Neural cell (in vitro differentiated cells): ENCODE measurements around the gene XKR3. TPM values are rescaled to one million over a fixed set of nuclear protein-coding genes. Genes with fewer than 3 reads are reported as not detected.

Experiments used
- H2AFZ ChIP-seq: fragments of 200-600, 300-800 bp; sonication (generic), shearing (Covaris generic); 2 replicates; pipeline ENCODE4 v1.6.0; 2014; ENCODE audit warnings: low read depth, mild to moderate bottlenecking, antibody characterized with exemption, low read length, moderate library complexity
- H3F3A ChIP-seq: fragments of 200-600 bp; shearing (Covaris generic); 2 replicates; pipeline ENCODE4 v1.6.1; 2016; ENCODE audit warnings: mild to moderate bottlenecking, moderate library complexity, mixed read lengths, antibody characterized with exemption, low read length; ENCODE audit not compliant: insufficient read depth, poor library complexity, severe bottlenecking
- H3K27ac ChIP-seq: fragments of 200-600, 300-800 bp; sonication (generic), shearing (Covaris generic); 2 replicates; pipeline ENCODE4 v1.5.1; 2014; ENCODE audit warnings: mild to moderate bottlenecking, low read length, moderate library complexity
- H3K27me3 ChIP-seq: fragments of 300-800, 200-600 bp; sonication (generic), shearing (Covaris generic); 2 replicates; pipeline ENCODE4 v1.6.0; 2014; ENCODE audit warnings: mild to moderate bottlenecking, low read depth, low read length, moderate library complexity; ENCODE audit not compliant: insufficient read depth
- H3K36me3 ChIP-seq: fragments of 300-800, 200-600 bp; sonication (generic), shearing (Covaris generic); 2 replicates; pipeline ENCODE4 v1.5.1; 2014; ENCODE audit warnings: mild to moderate bottlenecking, antibody characterized with exemption, low read length, moderate library complexity; ENCODE audit not compliant: insufficient read depth
- H3K4me2 ChIP-seq: fragments of 300-800, 200-600 bp; sonication (generic), shearing (Covaris generic); 2 replicates; pipeline ENCODE4 v1.6.0; 2014; ENCODE audit warnings: mild to moderate bottlenecking, low read length
- H3K4me3 ChIP-seq: fragments of 300-800, 200-600 bp; sonication (generic), shearing (Covaris generic); 2 replicates; pipeline ENCODE4 v1.5.1; 2014; ENCODE audit warnings: mild to moderate bottlenecking, low read length, moderate library complexity
- H3K79me2 ChIP-seq: fragments of 200-600 bp; shearing (Covaris generic); replicated peaks from 2 replicates; pipeline ENCODE4 v1.6.0; 2014; ENCODE audit warnings: mild to moderate bottlenecking, low read length, moderate library complexity; ENCODE audit not compliant: insufficient read depth
- H3K9ac ChIP-seq: fragments of 300-800, 200-600 bp; sonication (generic), shearing (Covaris generic); 2 replicates; pipeline ENCODE4 v1.6.1; 2016; ENCODE audit warnings: mild to moderate bottlenecking, low read length, mixed read lengths
- H3K9me2 ChIP-seq: fragments of 200-600 bp; shearing (Covaris generic); 2 replicates; pipeline ENCODE4 v1.6.1; 2016; ENCODE audit warnings: mild to moderate bottlenecking, low read length, mixed read lengths; ENCODE audit not compliant: insufficient read depth
- H3K9me3 ChIP-seq: fragments of 200-600, 300-800 bp; sonication (generic), shearing (Covaris generic); 2 replicates; pipeline ENCODE4 v1.6.1; 2016; ENCODE audit warnings: mild to moderate bottlenecking, mixed run types, low read length, moderate library complexity, mixed read lengths
- H4K20me1 ChIP-seq: fragments of 200-600 bp; shearing (Covaris generic); 2 replicates; pipeline ENCODE4 v1.6.1; 2016; ENCODE audit warnings: mild to moderate bottlenecking, mixed run types; ENCODE audit not compliant: insufficient read depth
- EP300 ChIP-seq: fragments of 450-650 bp; conservative IDR thresholded peaks from 2 replicates; pipeline ENCODE4 v1.6.1; 2014; ENCODE audit warnings: antibody characterized with exemption, mild to moderate bottlenecking, moderate library complexity; ENCODE audit not compliant: poor library complexity, severe bottlenecking
- EZH2 ChIP-seq: fragments of 200-600, 300-800 bp; shearing (Covaris generic), sonication (generic); IDR thresholded peaks from 2 replicates; pipeline ENCODE4 v1.6.1; 2014; ENCODE audit warnings: antibody characterized with exemption, low read length, borderline replicate concordance, mild to moderate bottlenecking; ENCODE audit not compliant: insufficient read depth, poor library complexity, severe bottlenecking
- MXI1 ChIP-seq: fragments of 450-650 bp; conservative IDR thresholded peaks from 2 replicates; pipeline ENCODE4 v1.6.1; 2014; ENCODE audit warnings: antibody characterized with exemption, mild to moderate bottlenecking; ENCODE audit not compliant: poor library complexity, severe bottlenecking
- POLR2AphosphoS5 ChIP-seq: IDR thresholded peaks from 2 replicates; pipeline ENCODE4 v1.6.1; 2012
- RAD21 ChIP-seq: fragments of 450-650 bp; conservative IDR thresholded peaks from 2 replicates; pipeline ENCODE4 v1.6.1; 2014; ENCODE audit warnings: antibody characterized with exemption, mild to moderate bottlenecking, moderate library complexity
- SMC3 ChIP-seq: fragments of 450-650 bp; conservative IDR thresholded peaks from 2 replicates; pipeline ENCODE4 v1.6.1; 2014; ENCODE audit warnings: antibody characterized with exemption, mild to moderate bottlenecking, moderate library complexity; ENCODE audit not compliant: poor library complexity
- TAF1 ChIP-seq: IDR thresholded peaks from 2 replicates; pipeline ENCODE4 v1.6.1; 2012; ENCODE audit warnings: low read depth
- polyA plus RNA-seq: library from polyadenylated mRNA; depleted of rRNA; stranded (reverse); fragments of >200 nt; gene quantifications from 2 replicates; pipeline ENCODE4 v1.2.3, GENCODE V29; 2014
- TF ChIP-seq, protein P1 (sequence below): IDR thresholded peaks from 2 replicates; pipeline ENCODE4 v1.6.1; 2012; ENCODE audit warnings: borderline replicate concordance
- TF ChIP-seq, protein P2 (sequence below): fragments of 450-650 bp; IDR thresholded peaks from 2 replicates; pipeline ENCODE4 v1.5.1; 2014; ENCODE audit warnings: antibody characterized with exemption, mild to moderate bottlenecking, moderate library complexity; ENCODE audit not compliant: poor library complexity, severe bottlenecking

XKR3 gene
- polyA plus RNA-seq, 1 donor from 2014 or later = not detected

DNA sequence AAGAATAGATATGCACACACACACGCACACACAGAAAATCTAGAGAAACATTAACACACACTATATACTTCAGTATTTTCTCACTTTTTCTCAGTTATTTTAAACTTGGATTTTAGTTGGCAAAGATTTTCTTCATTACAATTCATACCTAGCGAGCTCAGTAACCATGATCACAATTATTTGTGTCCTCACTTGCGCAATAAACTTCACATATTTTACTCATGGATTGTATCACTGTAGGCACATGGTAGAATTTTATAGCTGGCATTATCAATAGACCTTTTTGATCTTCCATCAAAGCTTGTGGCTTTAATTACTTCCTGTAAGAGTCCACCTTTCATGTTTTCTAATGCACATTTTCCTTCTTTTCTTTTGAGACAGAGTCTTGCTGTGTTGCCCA, 4.8 kb upstream of the XKR3 start (continued):
- TF ChIP-seq POLR2AphosphoS5 = no peak
- TF ChIP-seq SMC3 = no peak
- no peak for TF ChIP-seq TAF1

DNA sequence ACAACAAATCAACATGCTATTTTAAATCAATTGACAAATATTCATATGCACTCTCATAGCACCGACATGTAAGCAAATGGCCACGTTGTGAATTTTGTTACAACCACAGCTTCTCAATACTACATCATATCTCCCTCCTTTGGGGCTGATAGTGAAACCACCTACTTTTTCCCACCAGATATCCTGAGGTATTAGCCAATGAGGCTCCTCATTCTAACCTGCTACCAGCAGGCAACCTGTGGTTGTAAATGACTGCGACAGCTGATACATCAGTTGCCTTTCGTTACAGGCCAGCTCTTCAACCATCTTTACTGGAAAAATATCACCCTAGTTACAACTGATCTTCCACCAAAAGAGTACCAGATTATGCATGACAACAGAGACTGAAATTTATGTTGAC, 3.7 kb upstream of the XKR3 start:
- no peak overlapping the region for H3K27ac ChIP-seq
- H3K9me2 ChIP-seq = no peaks in the 10 kb centered on the region
- no peak for TF ChIP-seq EP300
- no peaks in the 10 kb centered on the region for H4K20me1 ChIP-seq
- H3K9ac ChIP-seq = no peak overlapping the region
- no peak overlapping the region for H3K4me3 ChIP-seq
- no peaks in the 10 kb centered on the region for H3K9me3 ChIP-seq
- no peaks in the 10 kb centered on the region for H3K36me3 ChIP-seq
- H3K27me3 ChIP-seq = no peaks in the 10 kb centered on the region
- no peaks in the 10 kb centered on the region for H3F3A ChIP-seq
- H2AFZ ChIP-seq = no peak overlapping the region
- H3K79me2 ChIP-seq = no peaks in the 10 kb centered on the region
- H3K4me2 ChIP-seq = no peak overlapping the region

DNA sequence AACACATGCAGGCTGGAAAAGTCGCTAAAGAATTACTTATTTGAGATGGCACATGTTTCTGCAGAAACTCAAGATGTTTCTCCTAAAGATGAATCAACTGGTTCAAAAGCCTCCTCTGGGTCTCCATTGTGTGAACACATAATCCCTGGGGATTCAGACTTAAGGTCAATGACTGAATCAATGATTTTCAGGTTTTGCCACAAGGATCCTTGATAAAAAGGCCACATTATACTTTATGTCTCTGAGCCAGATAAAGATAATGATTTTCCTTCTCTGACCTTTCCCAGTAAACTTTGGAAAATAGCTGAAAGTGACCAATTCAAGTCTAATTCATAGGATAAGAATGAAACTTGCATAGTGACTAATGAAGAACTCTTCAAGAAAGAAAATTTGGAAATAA, 2.3 kb upstream of the XKR3 start:
- Histone ChIP-seq H3K27ac (no peak overlapping the region), H2AFZ (no peak overlapping the region), H3K4me3 (no peak overlapping the region), H3K27me3 (no peaks in the 10 kb centered on the region), H4K20me1 (no peaks in the 10 kb centered on the region), H3K9ac (no peak overlapping the region), H3K79me2 (no peaks in the 10 kb centered on the region), H3K9me3 (no peaks in the 10 kb centered on the region), H3K9me2 (no peaks in the 10 kb centered on the region), H3F3A (no peaks in the 10 kb centered on the region), H3K4me2 (no peak overlapping the region), H3K36me3 (no peaks in the 10 kb centered on the region)
- TF ChIP-seq EZH2 (no peak), SMC3 (no peak), RAD21 (no peak), TAF1 (no peak), POLR2AphosphoS5 (no peak), EP300 (no peak), MXI1 (no peak)
- TF ChIP-seq, protein P1, sequence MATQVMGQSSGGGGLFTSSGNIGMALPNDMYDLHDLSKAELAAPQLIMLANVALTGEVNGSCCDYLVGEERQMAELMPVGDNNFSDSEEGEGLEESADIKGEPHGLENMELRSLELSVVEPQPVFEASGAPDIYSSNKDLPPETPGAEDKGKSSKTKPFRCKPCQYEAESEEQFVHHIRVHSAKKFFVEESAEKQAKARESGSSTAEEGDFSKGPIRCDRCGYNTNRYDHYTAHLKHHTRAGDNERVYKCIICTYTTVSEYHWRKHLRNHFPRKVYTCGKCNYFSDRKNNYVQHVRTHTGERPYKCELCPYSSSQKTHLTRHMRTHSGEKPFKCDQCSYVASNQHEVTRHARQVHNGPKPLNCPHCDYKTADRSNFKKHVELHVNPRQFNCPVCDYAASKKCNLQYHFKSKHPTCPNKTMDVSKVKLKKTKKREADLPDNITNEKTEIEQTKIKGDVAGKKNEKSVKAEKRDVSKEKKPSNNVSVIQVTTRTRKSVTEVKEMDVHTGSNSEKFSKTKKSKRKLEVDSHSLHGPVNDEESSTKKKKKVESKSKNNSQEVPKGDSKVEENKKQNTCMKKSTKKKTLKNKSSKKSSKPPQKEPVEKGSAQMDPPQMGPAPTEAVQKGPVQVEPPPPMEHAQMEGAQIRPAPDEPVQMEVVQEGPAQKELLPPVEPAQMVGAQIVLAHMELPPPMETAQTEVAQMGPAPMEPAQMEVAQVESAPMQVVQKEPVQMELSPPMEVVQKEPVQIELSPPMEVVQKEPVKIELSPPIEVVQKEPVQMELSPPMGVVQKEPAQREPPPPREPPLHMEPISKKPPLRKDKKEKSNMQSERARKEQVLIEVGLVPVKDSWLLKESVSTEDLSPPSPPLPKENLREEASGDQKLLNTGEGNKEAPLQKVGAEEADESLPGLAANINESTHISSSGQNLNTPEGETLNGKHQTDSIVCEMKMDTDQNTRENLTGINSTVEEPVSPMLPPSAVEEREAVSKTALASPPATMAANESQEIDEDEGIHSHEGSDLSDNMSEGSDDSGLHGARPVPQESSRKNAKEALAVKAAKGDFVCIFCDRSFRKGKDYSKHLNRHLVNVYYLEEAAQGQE = no peak
- TF ChIP-seq, protein P2, sequence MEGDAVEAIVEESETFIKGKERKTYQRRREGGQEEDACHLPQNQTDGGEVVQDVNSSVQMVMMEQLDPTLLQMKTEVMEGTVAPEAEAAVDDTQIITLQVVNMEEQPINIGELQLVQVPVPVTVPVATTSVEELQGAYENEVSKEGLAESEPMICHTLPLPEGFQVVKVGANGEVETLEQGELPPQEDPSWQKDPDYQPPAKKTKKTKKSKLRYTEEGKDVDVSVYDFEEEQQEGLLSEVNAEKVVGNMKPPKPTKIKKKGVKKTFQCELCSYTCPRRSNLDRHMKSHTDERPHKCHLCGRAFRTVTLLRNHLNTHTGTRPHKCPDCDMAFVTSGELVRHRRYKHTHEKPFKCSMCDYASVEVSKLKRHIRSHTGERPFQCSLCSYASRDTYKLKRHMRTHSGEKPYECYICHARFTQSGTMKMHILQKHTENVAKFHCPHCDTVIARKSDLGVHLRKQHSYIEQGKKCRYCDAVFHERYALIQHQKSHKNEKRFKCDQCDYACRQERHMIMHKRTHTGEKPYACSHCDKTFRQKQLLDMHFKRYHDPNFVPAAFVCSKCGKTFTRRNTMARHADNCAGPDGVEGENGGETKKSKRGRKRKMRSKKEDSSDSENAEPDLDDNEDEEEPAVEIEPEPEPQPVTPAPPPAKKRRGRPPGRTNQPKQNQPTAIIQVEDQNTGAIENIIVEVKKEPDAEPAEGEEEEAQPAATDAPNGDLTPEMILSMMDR = no peak
